ENCODE results near the gene STOM. TPM values are rescaled to one million over a fixed set of nuclear protein-coding genes. Genes with fewer than 3 reads are reported as not detected.

The STOM gene
- polyA plus RNA-seq, 1 of the 3 experiments (the other 2 are of a cell fraction) = 40.5 TPM

GRCh38 chr9:121371495-121372061, 1.5 kb upstream of the STOM start:
- Histone ChIP-seq H3K4me2 (no peak overlapping the region), H3K27me3 (ENCODE audit: insufficient read depth) (no peaks in the 10 kb centered on the region), H2AFZ (ENCODE audit: low read depth) (peak overlapping the region; percentile 18; the same call in 1 of the 2 replicates), H3F3A (replicated peaks; ENCODE audit: insufficient read depth) (peaks cover 18% of the 10 kb centered on the region), H3K4me1 (ENCODE audit: control insufficient read depth in 1 of 2, insufficient read depth in 2 of 2, low read depth in 1 of 2, low read length in 1 of 2) (peaks cover 33 to 37% of the 10 kb centered on the region in 2 experiments; a peak in 3 of 4 replicates), H3K9ac (no peak overlapping the region), H3K4me3 (ENCODE audit: low read depth in 2 of 2, low read length in 1 of 2) (no peak overlapping the region), H3K9me2 (no peaks in the 10 kb centered on the region), H3K79me2 (ENCODE audit: insufficient read depth) (peaks cover 31% of the 10 kb centered on the region), H3K27ac (ENCODE audit: low read depth in 2 of 2, low read length in 1 of 2) (peak overlapping the region in 1 of 2 experiments; percentile 30; a peak in 2 of 4 replicates), H3K9me3 (no peaks in the 10 kb centered on the region), H3K36me3 (replicated peaks in 1 of 2; ENCODE audit: control insufficient read depth in 1 of 2, insufficient read depth in 2 of 2, low read length in 1 of 2) (no peaks in the 10 kb centered on the region), H4K20me1 (ENCODE audit: insufficient read depth) (no peaks in the 10 kb centered on the region)
- peak; percentile 49 for DNase-seq
- TF ChIP-seq, protein P1, sequence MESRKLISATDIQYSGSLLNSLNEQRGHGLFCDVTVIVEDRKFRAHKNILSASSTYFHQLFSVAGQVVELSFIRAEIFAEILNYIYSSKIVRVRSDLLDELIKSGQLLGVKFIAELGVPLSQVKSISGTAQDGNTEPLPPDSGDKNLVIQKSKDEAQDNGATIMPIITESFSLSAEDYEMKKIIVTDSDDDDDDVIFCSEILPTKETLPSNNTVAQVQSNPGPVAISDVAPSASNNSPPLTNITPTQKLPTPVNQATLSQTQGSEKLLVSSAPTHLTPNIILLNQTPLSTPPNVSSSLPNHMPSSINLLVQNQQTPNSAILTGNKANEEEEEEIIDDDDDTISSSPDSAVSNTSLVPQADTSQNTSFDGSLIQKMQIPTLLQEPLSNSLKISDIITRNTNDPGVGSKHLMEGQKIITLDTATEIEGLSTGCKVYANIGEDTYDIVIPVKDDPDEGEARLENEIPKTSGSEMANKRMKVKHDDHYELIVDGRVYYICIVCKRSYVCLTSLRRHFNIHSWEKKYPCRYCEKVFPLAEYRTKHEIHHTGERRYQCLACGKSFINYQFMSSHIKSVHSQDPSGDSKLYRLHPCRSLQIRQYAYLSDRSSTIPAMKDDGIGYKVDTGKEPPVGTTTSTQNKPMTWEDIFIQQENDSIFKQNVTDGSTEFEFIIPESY (IDR thresholded peaks at IDR 0.05; ENCODE audit: borderline replicate concordance, low read depth) = no peak
- peak in 1 of 2 experiments; percentile 61; a peak in 1 of 4 replicates for TF ChIP-seq EP300 (IDR thresholded peaks at IDR 0.05; ENCODE audit: borderline replicate concordance in 1 of 2, low read depth in 1 of 2, low read length in 1 of 2)
- TF ChIP-seq EZH2phosphoT487 (IDR thresholded peaks at IDR 0.05; ENCODE audit: borderline replicate concordance, low read depth) = no peak
- no peak for TF ChIP-seq USF2 (IDR thresholded peaks at IDR 0.05; ENCODE audit: borderline replicate concordance, low read depth, low read length)
- TF ChIP-seq NRF1 (IDR thresholded peaks at IDR 0.05; ENCODE audit: low read depth, low read length) = no peak
- TF ChIP-seq NFIC (IDR thresholded peaks at IDR 0.05; ENCODE audit: borderline replicate concordance) = no peak
- TF ChIP-seq POLR2AphosphoS5 (IDR thresholded peaks at IDR 0.05; ENCODE audit: low read depth, low read length) = no peak
- TF ChIP-seq GATA2 (CRISPR knock-in tag; IDR thresholded peaks at IDR 0.05) = peak; percentile 46
- TF ChIP-seq USF1 (IDR thresholded peaks at IDR 0.05; ENCODE audit: borderline replicate concordance, low read depth) = no peak
- no peak for TF ChIP-seq FOXJ3 (CRISPR knock-in tag; IDR thresholded peaks at IDR 0.05)
- no peak for TF ChIP-seq MXI1 (IDR thresholded peaks at IDR 0.05; ENCODE audit: low read depth, low read length)
- 0 out of 2 replicates have a peak, but pooled peaks have one; percentile 57 for TF ChIP-seq RCOR1 (IDR thresholded peaks at IDR 0.05; ENCODE audit: low read length)
- TF ChIP-seq ELF1 (IDR thresholded peaks at IDR 0.05) = no peak
- TF ChIP-seq MAX (IDR thresholded peaks at IDR 0.05; ENCODE audit: low read depth) = no peak
- TF ChIP-seq, protein P2, sequence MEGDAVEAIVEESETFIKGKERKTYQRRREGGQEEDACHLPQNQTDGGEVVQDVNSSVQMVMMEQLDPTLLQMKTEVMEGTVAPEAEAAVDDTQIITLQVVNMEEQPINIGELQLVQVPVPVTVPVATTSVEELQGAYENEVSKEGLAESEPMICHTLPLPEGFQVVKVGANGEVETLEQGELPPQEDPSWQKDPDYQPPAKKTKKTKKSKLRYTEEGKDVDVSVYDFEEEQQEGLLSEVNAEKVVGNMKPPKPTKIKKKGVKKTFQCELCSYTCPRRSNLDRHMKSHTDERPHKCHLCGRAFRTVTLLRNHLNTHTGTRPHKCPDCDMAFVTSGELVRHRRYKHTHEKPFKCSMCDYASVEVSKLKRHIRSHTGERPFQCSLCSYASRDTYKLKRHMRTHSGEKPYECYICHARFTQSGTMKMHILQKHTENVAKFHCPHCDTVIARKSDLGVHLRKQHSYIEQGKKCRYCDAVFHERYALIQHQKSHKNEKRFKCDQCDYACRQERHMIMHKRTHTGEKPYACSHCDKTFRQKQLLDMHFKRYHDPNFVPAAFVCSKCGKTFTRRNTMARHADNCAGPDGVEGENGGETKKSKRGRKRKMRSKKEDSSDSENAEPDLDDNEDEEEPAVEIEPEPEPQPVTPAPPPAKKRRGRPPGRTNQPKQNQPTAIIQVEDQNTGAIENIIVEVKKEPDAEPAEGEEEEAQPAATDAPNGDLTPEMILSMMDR (IDR thresholded peaks at IDR 0.05) = no peak
- POLR2A ChIA-PET = no interaction called here
- CTCF ChIA-PET = interaction anchor here (0.7 to 4.1 kb wide), 3 partner anchors 13 to 51 kb away, joined by 3 to 39 read pairs (median 9); no protein-coding TSS in a partner anchor
- WGBS (ENCODE audit: low lambda C conversion rate) = 60% methylated on average over 4 of the region's 4 CpGs
